DMS153 treated with DMSO at 0.1 percent for 48 hours (cell line): ENCODE data around the gene SELE.
"Not testable (repeated sequence)": the region's sequence is repeated elsewhere in the genome, so short reads cannot be mapped to it uniquely, and the experiment has no call there.

Experiments
- DNase-seq: peaks from one replicate; lab custom pipeline; 2025; ENCODE audit not compliant: unreplicated experiment; lab: John Stamatoyannopoulos, UW

SELE gene

GRCh38 chr1:169688377-169688776 is 45.5 kb downstream of the SELE start:
- not testable (repeated sequence) for DNase-seq

- no peak for DNase-seq
These were observed 50.2 kb downstream of the SELE start for GRCh38 chr1:169683661-169684060.

- DNase-seq = not testable (repeated sequence)
These were observed 50.7 kb downstream of the SELE start for GRCh38 chr1:169683168-169683567.

GRCh38 chr1:169682071-169682470 is 51.8 kb downstream of the SELE start:
- no peak for DNase-seq

- no peak for DNase-seq
These were observed 52.7 kb downstream of the SELE start for GRCh38 chr1:169681140-169681539.

- no peak for DNase-seq
These were observed 53.4 kb downstream of the SELE start for GRCh38 chr1:169680377-169681019.

- DNase-seq = no peak
These were observed 54.2 kb downstream of the SELE start for GRCh38 chr1:169679692-169680091.

- DNase-seq = no peak
These were observed 57.9 kb downstream of the SELE start for GRCh38 chr1:169676001-169676400.
